GM19397 (cell line): ENCODE measurements around the gene ITPRIP.

Experiments used
- ATAC-seq: cut with Tn5 transposase; IDR thresholded peaks from one replicate; pipeline ENCODE4 v1.9.1; 2021; ENCODE audit warnings: mild to moderate bottlenecking, moderate library complexity; ENCODE audit not compliant: unreplicated experiment

Gene ITPRIP

DNA sequence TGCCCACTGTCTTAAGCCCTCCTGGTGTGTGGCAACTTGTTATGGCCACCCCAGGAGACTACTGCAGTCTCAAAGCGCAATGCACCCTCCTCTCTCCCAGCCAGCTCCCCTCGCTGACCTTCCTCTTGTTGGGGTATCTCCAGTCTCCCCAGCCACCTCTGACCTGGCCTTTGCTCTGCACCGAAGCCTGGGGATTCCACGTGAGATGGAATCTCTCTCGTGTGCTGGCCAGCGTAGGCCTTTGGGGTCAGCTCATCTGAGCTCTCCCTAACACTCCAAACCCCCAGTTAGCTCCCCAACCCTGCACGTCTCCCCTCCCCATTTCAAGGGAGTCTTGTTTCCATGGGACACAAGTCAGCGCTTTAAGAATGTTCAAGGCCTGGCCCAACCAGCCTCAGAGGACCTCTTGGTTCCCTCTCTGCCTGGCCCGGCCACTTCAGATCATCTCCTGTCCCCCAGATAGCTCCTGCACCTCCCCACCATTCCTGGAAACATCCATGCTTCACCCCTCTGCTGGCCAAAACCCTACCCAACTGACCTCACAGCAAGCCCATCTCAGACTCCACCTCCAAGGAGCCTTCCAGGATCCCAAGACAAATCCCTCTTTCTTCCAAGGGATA, 11.2 kb downstream of the ITPRIP start:
- ATAC-seq, result no peak

GRCh38 chr10:104325436-104326435, 12.5 kb downstream of the ITPRIP start:
- no peak for ATAC-seq

- no peak for ATAC-seq
These were observed 13.3 kb downstream of the ITPRIP start for GRCh38 chr10:104324931-104325330.

DNA sequence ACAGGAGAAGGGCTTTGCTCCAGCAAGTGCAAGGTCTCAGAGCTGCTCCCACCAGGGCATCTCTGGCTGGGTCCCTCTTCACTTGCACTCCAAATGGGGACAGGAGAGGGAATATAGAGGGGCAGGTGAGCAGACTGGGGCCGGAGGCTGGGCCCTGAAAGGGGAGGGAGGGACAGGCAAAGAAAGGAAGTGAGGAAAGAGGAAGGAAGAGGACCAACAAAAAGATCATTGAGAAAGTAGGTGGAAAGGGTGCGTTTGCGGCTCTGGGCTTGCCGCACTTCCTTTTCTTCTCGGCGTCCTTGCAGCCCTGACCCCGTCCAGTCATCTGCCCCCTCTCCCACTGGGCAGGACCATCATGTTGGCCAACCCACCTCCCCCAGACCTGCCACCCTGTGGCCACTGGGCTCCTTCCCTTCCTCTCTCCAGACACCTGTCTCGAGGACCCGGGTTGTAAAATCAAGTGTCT, 14.0 kb downstream of the ITPRIP start:
- ATAC-seq, result no peak

- ATAC-seq, result no peak
These were observed 14.5 kb downstream of the ITPRIP start for GRCh38 chr10:104323760-104324201.

GRCh38 chr10:104323085-104323484, 15.2 kb downstream of the ITPRIP start:
- ATAC-seq, result no peak

GRCh38 chr10:104322416-104322782, 15.9 kb downstream of the ITPRIP start:
- ATAC-seq, result peak; percentile 49

GRCh38 chr10:104321725-104322415, 16.4 kb downstream of the ITPRIP start:
- peak; percentile 6 for ATAC-seq

DNA sequence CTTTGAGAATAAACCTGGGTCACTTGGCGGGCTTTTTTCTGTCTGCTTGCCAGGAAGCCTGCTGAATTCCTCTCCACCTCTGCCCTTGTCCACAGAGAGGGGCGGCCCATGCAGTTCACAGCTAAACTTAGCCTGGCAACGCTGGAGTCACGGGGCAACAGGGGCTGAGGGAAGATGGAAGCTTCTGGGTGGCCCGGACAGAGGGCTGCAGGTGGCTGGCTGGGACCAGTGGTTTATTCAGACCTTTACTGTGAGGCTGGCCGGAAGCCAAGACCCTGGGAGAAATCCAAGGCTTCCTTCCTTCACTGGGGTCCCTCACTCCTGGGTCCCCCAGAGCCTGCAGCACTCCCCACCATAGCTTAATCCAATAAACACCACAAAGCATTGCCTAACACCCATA, 17.0 kb downstream of the ITPRIP start:
- ATAC-seq, result no peak

DNA sequence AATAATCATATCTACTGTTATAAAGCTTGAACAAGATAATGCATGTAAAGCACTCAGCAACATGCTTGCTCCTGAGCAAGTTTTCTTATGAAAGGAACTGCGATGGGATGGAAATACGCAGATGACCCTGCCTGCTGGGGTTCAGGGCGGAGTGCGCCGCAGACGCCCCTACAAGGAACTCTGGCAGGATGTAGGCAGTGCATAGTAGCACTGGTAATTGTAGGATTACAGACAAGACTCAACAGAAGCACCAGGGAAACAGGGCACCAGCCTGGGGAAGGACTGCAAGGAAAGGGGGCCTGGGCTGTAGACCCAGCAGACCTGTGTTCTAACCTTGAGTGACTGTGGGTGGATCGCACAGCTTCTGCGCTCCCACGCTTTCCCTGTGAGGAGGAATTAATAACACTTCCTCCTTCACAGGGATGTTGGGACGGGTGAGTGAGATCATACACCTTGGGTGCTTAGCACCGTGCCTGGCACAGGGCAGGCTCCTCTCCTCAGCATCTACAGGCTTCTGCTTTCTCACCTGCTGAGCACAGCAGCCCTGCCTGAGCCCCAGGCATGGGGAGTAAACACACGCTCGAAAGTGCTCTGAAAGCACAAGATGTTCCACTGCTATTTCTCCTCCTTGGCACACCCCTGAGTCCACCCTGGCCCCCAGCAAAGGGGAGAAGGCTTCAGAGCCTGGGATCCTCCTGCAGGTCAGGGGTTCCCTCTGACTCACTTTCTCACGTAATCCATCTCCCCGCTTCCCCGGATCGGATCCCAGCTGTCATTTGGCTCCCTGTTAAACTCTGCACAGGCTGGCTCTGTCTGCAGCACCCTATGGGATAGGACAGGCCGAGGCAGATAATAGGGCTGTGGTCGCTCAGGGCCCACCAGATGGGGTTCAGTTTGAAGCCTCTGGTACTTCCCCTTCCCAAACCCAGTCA, 19.2 kb downstream of the ITPRIP start:
- ATAC-seq, result no peak

GRCh38 chr10:104318326-104318725, 19.9 kb downstream of the ITPRIP start:
- no peak for ATAC-seq

DNA sequence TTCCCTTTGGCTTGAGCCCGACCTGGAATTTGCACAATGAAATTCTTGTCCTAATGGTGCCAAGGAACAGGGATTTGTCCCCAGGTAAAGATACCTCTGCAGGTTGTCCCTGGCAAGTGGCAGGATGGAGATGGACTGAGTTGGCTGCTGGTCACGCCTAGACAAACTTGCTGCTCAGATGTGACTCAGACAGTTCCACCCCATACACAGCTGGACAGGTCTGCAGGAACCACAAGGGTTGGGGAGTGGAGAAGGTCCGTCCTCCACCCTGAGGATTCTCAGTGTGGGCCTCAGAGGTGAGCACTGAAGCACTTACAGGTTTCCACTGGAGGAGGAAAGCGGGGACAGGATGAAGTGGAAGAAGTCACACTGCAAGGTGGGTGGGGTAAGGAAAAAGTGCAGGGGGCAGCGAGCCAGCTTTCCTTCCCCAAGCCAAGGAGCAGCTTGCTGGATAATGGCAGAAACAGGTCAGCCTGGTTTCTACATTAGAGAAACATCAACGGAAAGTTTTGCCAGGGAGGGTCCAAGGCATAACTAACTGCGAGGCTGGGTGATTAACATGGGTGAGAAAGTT, 20.5 kb downstream of the ITPRIP start:
- ATAC-seq, result no peak

DNA sequence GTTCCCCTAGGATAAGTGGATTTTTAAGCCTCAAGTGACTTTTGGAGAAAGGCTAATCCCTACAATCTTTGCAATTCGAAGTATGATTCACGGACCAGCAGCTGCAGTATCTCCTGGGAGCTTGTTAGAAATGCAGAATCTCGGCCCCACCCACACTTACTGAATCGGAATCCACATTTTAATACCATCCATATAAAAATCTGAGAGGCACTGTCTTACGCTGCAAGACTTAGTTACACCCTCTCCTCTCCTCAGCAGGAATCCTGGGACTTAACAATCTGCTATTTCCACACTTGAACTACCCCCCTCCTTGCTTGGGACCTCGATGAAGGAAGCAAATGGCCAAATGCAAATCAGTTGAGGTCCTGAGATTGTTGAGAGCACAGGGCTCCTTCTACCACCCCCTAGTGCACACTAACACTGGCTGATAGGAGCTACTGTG, 21.0 kb downstream of the ITPRIP start:
- ATAC-seq, result no peak

- ATAC-seq, result no peak
These were observed 21.8 kb downstream of the ITPRIP start for GRCh38 chr10:104316321-104317099.

GRCh38 chr10:104315486-104315921, 22.8 kb downstream of the ITPRIP start:
- ATAC-seq, result no peak

DNA sequence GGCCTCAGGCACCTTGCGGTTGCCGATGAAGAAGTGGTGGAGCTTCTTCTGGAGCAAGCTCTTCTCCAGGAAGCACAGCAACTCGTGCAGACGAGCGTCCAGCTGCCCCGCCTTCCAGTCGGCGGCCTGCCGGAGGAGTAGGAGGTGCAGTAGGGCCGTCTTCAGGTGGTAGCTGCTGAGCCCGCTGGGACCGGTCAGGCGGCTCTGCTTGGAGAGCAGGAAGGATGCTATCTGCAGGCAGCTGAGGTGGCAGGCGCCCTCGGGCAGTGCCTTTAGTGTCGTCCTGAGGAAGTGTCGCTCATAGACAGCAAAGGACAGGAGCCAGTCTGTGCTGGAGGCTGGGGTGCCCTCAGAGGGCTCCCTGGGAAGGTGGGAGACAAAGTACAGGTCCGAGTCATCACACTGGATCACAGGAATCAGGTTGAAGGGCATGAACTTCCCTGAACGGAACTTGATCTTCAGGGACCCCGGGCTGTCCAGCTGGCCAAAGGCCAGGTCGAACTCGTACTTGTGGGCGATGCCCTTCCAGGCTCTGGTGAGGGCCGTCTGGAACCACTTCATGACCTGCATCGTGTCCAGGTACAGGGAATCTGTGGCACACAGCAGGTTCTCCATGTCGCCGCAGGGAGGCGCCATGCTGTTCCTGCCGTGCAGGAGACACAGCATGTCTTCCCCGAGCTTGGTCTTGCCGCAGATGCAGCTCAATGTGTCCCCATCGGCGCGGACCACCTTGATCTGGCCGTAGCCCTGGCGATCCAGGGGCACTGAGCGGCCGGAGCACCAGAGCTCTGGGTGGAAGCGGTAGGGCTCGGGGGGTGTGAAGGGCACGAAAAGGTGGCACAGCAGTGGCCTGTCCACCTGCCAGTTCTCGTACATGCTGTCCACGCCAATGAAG, 23.4 kb downstream of the ITPRIP start:
- ATAC-seq, result no peak

GRCh38 chr10:104311184-104311720, 27.0 kb downstream of the ITPRIP start:
- no peak for ATAC-seq
